ENCODE data around the gene SLC35A2.

Gene SLC35A2

DNA sequence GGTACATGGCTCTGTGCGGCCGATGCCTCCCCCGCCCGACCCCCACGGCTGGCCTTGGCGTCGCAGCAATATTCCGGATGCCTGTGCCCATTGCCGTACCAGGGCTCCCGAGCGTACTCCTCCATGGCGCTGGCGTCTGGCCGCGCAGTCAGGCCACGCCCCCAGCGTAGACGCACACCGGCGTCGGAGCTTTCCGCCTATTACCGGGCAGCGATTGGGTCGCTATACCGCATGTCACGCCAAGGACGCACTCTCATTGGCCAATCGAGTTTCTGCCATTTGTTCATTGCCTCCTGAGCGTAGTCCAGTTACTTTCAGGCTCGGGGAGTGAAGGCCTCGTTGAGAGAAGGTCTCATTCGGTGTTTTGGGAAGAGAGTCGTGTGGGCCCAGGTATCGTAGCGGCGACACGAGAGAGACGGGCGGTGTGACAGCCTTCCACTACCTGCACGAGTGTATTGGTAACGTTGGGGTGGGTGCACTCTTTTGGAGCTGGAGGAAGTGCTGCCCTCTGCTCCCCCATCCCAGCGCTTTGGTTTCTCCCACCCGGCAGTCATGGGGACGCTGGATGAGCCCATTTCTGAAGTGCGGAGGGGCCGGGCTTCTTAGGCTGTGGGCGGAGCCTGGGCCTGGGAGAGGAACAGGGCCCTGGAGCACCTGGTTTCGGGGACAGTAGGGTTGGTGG lies 13.7 kb downstream of the SLC35A2 start, which contains the start of the genes PQBP1 and TIMM17B:
TSS of gene PQBP1 (plus strand) at position 306 of the 682 bp plus-strand sequence. CDS start 580 bp downstream, outside the sequence.
TSS of gene TIMM17B (minus strand) at position 144 of the 682 bp plus-strand sequence. CDS start at position 125, 19 bp downstream.
- WGBS (ENCODE audit: insufficient coverage), result 39% methylated on average over 49 of the region's 49 CpGs
- Histone ChIP-seq H3K4me1 (ENCODE audit: control extremely low read depth in 1 of 4, control insufficient read depth in 4 of 4, insufficient read depth in 4 of 4, low read length in 3 of 4) (peaks cover 0 to 16% (median 12%) of the 10 kb centered on the region in 4 experiments), H3K36me3 (ENCODE audit: control insufficient read depth in 4 of 4, insufficient read depth in 4 of 4, low read length in 3 of 4) (peaks cover 0 to 43% (median 23%) of the 10 kb centered on the region in 4 experiments), H3K27me3 (replicated peaks in 2 of 5; ENCODE audit: control insufficient read depth in 4 of 5, insufficient read depth in 5 of 5, low read length in 4 of 5) (no peaks in the 10 kb centered on the region), H3K9me3 (ENCODE audit: control extremely low read depth in 1 of 5, control insufficient read depth in 4 of 5, insufficient read depth in 2 of 5, low read depth in 1 of 5, low read length in 4 of 5) (peaks cover 0 to 4% (median 0%) of the 10 kb centered on the region in 5 experiments), H3K4me3 (ENCODE audit: control insufficient read depth in 1 of 7, extremely low read depth in 1 of 7, insufficient read depth in 4 of 7, low read depth in 2 of 7, low read length in 6 of 7) (peak within 1 kb of the TSS; percentile 59 to 83 (median 77)), H3K27ac (ENCODE audit: insufficient read depth in 1 of 2, low read depth in 1 of 2, low read length in 2 of 2, poor library complexity in 1 of 2, severe bottlenecking in 2 of 2) (peak within 1 kb of the TSS; percentile 88 to 94)
- ChIA-PET CTCF (interaction anchor here (1.7 kb wide), 1 partner anchor 42 kb away, joined by 3 read pairs; no protein-coding TSS in a partner anchor), POLR2A (interaction anchor here (0.7 to 2.5 kb wide), 7 partner anchors 8 to 269 kb away, joined by 3 to 12 read pairs (median 3); partner anchors contain the start of genes OTUD5 and SLC35A2)
- DNase-seq, result peak; percentile 95 to 97 (median 96)

DNA sequence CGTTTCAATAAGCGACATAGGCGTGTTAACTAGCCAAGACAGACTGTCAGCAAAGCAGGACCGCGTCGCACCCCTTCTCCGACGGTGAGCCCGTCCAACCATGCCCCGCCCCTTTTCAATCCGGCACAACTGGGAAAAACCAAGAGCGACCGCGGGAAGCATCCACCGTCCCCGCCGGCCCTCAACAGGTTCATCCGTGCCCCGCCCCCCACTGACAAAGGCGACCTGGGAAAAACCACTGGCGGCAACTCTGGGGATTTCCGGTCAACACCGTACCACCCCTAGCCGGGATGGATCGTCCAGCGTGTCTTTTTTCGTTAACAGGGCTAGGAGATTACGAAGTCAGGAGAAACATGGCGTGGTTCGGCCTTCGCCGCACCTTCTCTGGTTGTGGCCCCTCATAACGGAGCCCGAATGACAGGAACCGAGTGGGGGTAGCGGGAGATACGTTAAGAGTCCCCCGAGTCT lies 14.3 kb downstream of the SLC35A2 start:
- H3K27ac ChIP-seq (ENCODE audit: insufficient read depth in 1 of 2, low read depth in 1 of 2, low read length in 2 of 2, poor library complexity in 1 of 2, severe bottlenecking in 2 of 2), result peak overlapping the region; percentile 88 to 94
- peaks cover 0 to 4% (median 0%) of the 10 kb centered on the region in 5 experiments for H3K9me3 ChIP-seq (ENCODE audit: control extremely low read depth in 1 of 5, control insufficient read depth in 4 of 5, insufficient read depth in 2 of 5, low read depth in 1 of 5, low read length in 4 of 5)
- H3K27me3 ChIP-seq (replicated peaks in 2 of 5; ENCODE audit: control insufficient read depth in 4 of 5, insufficient read depth in 5 of 5, low read length in 4 of 5), result no peaks in the 10 kb centered on the region
- peaks cover 0 to 17% (median 12%) of the 10 kb centered on the region in 4 experiments for H3K4me1 ChIP-seq (ENCODE audit: control extremely low read depth in 1 of 4, control insufficient read depth in 4 of 4, insufficient read depth in 4 of 4, low read length in 3 of 4)
- 43% methylated on average over 36 of the region's 38 CpGs for WGBS (ENCODE audit: insufficient coverage)
- peak overlapping the region; percentile 59 to 83 (median 77) for H3K4me3 ChIP-seq (ENCODE audit: control insufficient read depth in 1 of 7, extremely low read depth in 1 of 7, insufficient read depth in 4 of 7, low read depth in 2 of 7, low read length in 6 of 7)
- H3K36me3 ChIP-seq (ENCODE audit: control insufficient read depth in 4 of 4, insufficient read depth in 4 of 4, low read length in 3 of 4), result peaks cover 0 to 38% (median 19%) of the 10 kb centered on the region in 4 experiments
- ChIA-PET CTCF (interaction anchor here (0.6 to 1.7 kb wide), 4 partner anchors 11 to 49 kb away, joined by 3 to 5 read pairs (median 3); no protein-coding TSS in a partner anchor), POLR2A (interaction anchor here (0.6 to 2.5 kb wide), 8 partner anchors 9 to 269 kb away, joined by 3 to 12 read pairs (median 4); partner anchors contain the start of genes OTUD5 and SLC35A2)
- DNase-seq, result peak; percentile 73 to 86 (median 84)

DNA sequence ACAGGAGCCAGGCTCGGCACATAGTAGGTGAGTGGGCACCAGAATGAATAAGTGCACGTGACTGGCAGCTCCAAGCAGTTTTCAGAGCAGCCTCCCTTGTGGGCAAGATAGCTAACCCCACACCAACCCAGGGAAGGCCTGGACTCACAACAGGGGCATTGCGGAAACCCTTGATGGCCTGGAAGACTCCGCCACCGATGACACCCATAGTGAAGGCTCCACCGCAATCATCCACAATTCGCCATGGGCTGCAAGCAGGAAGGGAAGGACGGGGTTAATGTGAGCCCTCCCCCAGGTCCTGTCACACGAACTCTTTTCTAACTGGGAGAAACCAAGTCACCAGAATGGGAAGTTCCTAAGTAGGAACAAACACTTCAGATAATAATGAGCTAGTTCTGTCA lies 14.8 kb downstream of the SLC35A2 start:
- ChIA-PET POLR2A (interaction anchor here (0.6 to 2.5 kb wide), 2 partner anchors 15 to 268 kb away, joined by 4 to 12 read pairs; partner anchors contain the start of gene SLC35A2), CTCF (interaction anchor here (0.6 to 1.7 kb wide), 5 partner anchors 10 to 1353 kb away, joined by 3 to 5 read pairs (median 3); no protein-coding TSS in a partner anchor)
- no peak for DNase-seq
- peaks cover 0 to 32% (median 16%) of the 10 kb centered on the region in 4 experiments for H3K36me3 ChIP-seq (ENCODE audit: control insufficient read depth in 4 of 4, insufficient read depth in 4 of 4, low read length in 3 of 4)
- peaks cover 0 to 23% (median 15%) of the 10 kb centered on the region in 4 experiments for H3K4me1 ChIP-seq (ENCODE audit: control extremely low read depth in 1 of 4, control insufficient read depth in 4 of 4, insufficient read depth in 4 of 4, low read length in 3 of 4)
- H3K4me3 ChIP-seq (ENCODE audit: control insufficient read depth in 1 of 7, extremely low read depth in 1 of 7, insufficient read depth in 4 of 7, low read depth in 2 of 7, low read length in 6 of 7), result peak overlapping the region in 6 of 7 experiments; percentile 59 to 83 (median 78)
- 71% methylated on average over 6 of the region's 9 CpGs for WGBS (ENCODE audit: insufficient coverage)
- peaks cover 0 to 4% (median 0%) of the 10 kb centered on the region in 5 experiments for H3K9me3 ChIP-seq (ENCODE audit: control extremely low read depth in 1 of 5, control insufficient read depth in 4 of 5, insufficient read depth in 2 of 5, low read depth in 1 of 5, low read length in 4 of 5)
- H3K27me3 ChIP-seq (replicated peaks in 2 of 5; ENCODE audit: control insufficient read depth in 4 of 5, insufficient read depth in 5 of 5, low read length in 4 of 5), result no peaks in the 10 kb centered on the region
- peak overlapping the region; percentile 88 to 94 for H3K27ac ChIP-seq (ENCODE audit: insufficient read depth in 1 of 2, low read depth in 1 of 2, low read length in 2 of 2, poor library complexity in 1 of 2, severe bottlenecking in 2 of 2)

DNA sequence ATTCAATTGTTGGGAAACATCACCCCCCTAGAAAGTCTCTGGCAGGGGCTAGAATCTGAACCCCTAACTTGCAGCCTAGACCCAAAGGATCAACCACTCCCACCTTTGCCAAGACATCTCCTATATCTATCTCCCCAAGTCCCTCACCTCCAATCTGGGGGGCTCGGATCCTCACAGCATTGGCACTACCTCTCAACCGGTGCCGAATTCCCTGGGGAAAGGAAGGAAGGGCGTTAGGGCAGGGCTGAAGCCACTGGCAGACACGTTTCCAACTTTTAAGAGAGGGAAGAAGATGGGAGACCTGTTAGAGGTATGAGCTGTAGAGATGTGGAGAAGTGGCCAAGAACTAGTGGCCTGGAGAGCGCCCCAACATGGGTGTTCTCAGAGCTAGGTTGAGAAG lies 16.6 kb downstream of the SLC35A2 start:
- Histone ChIP-seq H3K27me3 (replicated peaks in 2 of 5; ENCODE audit: control insufficient read depth in 4 of 5, insufficient read depth in 5 of 5, low read length in 4 of 5) (no peaks in the 10 kb centered on the region), H3K9me3 (ENCODE audit: control extremely low read depth in 1 of 5, control insufficient read depth in 4 of 5, insufficient read depth in 2 of 5, low read depth in 1 of 5, low read length in 4 of 5) (peaks cover 0 to 4% (median 0%) of the 10 kb centered on the region in 5 experiments), H3K36me3 (ENCODE audit: control insufficient read depth in 4 of 4, insufficient read depth in 4 of 4, low read length in 3 of 4) (peaks cover 0 to 24% (median 12%) of the 10 kb centered on the region in 4 experiments), H3K27ac (ENCODE audit: insufficient read depth in 1 of 2, low read depth in 1 of 2, low read length in 2 of 2, poor library complexity in 1 of 2, severe bottlenecking in 2 of 2) (no peak overlapping the region), H3K4me3 (ENCODE audit: control insufficient read depth in 1 of 7, extremely low read depth in 1 of 7, insufficient read depth in 4 of 7, low read depth in 2 of 7, low read length in 6 of 7) (no peak overlapping the region), H3K4me1 (ENCODE audit: control extremely low read depth in 1 of 4, control insufficient read depth in 4 of 4, insufficient read depth in 4 of 4, low read length in 3 of 4) (peaks cover 0 to 24% (median 17%) of the 10 kb centered on the region in 4 experiments)
- 54% methylated on average over 2 of the region's 6 CpGs for WGBS (ENCODE audit: insufficient coverage)
- POLR2A ChIA-PET, result no interaction called here
- CTCF ChIA-PET, result interaction anchor here (1.4 kb wide), 1 partner anchor 58 kb away, joined by 3 read pairs; no protein-coding TSS in a partner anchor
- DNase-seq, result no peak

DNA sequence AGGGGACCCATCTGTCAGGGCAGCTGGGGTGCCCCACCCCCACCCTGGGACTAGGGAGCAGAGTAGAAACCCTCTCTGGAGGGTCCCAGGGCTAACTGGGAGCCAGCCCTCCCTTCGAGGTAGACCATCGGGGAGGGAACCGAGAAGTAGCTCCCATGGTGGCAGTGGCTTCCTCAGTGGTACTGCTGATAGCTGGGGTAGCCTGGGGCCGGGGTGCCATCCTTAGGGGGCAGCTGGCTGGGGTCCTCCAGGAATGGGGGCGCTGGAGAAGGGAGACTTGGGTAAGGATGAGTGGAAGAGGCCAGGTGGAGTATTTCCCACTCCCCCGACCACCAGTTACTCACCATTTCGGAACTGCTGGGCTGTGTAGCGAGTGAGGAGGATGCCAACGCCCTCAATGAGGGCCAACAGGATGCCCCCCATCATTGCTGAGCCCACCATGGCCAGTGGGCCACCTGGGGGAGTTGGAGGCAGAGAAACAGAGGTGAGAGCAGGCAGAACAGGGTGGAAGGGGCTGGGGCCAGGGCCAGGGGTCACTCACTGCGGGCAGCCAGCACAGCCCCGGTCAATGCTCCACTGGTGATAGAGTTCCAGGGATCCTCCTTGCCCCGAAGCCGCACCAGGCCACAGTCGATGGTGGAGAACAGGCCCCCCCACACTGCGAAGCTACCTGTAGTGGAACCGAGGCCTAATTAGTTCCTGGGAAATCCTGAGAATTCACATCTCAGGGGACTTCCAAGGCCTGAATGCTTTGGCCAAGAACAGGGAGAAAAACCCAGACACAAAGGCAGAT lies 17.7 kb downstream of the SLC35A2 start:
- ChIA-PET CTCF (interaction anchor here (0.6 to 1.4 kb wide), 3 partner anchors 13 to 132 kb away, joined by 3 to 5 read pairs (median 3); partner anchors contain the start of gene GLOD5), POLR2A (no interaction called here)
- H3K27ac ChIP-seq (ENCODE audit: insufficient read depth in 1 of 2, low read depth in 1 of 2, low read length in 2 of 2, poor library complexity in 1 of 2, severe bottlenecking in 2 of 2), result no peak overlapping the region
- no peak for DNase-seq
- H3K27me3 ChIP-seq (replicated peaks in 2 of 5; ENCODE audit: control insufficient read depth in 4 of 5, insufficient read depth in 5 of 5, low read length in 4 of 5), result no peaks in the 10 kb centered on the region
- H3K36me3 ChIP-seq (ENCODE audit: control insufficient read depth in 4 of 4, insufficient read depth in 4 of 4, low read length in 3 of 4), result peaks cover 0 to 21% (median 12%) of the 10 kb centered on the region in 4 experiments
- WGBS (ENCODE audit: insufficient coverage), result 84% methylated on average over 14 of the region's 16 CpGs
- H3K4me1 ChIP-seq (ENCODE audit: control extremely low read depth in 1 of 4, control insufficient read depth in 4 of 4, insufficient read depth in 4 of 4, low read length in 3 of 4), result peaks cover 0 to 19% (median 15%) of the 10 kb centered on the region in 4 experiments
- no peak overlapping the region for H3K4me3 ChIP-seq (ENCODE audit: control insufficient read depth in 1 of 7, extremely low read depth in 1 of 7, insufficient read depth in 4 of 7, low read depth in 2 of 7, low read length in 6 of 7)
- peaks cover 0 to 4% (median 0%) of the 10 kb centered on the region in 5 experiments for H3K9me3 ChIP-seq (ENCODE audit: control extremely low read depth in 1 of 5, control insufficient read depth in 4 of 5, insufficient read depth in 2 of 5, low read depth in 1 of 5, low read length in 4 of 5)

DNA sequence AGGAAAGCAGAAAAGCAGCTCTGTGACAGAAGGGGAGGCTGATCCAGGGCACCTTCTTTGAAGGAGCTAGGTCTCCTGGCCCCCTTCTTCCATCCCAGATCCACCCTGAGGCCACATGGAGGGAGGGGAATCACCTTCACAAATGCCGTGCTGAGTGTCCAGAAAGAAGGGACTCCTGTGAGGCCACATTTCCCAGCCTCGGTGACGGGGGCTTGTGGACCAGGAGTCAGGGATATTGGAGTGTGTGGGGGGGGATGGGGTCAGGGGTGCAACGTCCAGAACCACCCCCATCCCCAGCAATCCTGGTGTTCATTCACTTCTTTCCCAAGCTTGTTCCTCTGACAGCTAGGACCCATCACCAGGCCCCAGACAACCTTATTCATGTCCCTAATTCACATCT lies 18.6 kb downstream of the SLC35A2 start:
- Histone ChIP-seq H3K27me3 (replicated peaks in 2 of 5; ENCODE audit: control insufficient read depth in 4 of 5, insufficient read depth in 5 of 5, low read length in 4 of 5) (no peaks in the 10 kb centered on the region), H3K4me3 (ENCODE audit: control insufficient read depth in 1 of 7, extremely low read depth in 1 of 7, insufficient read depth in 4 of 7, low read depth in 2 of 7, low read length in 6 of 7) (no peak overlapping the region), H3K9me3 (ENCODE audit: control extremely low read depth in 1 of 5, control insufficient read depth in 4 of 5, insufficient read depth in 2 of 5, low read depth in 1 of 5, low read length in 4 of 5) (peaks cover 0 to 4% (median 0%) of the 10 kb centered on the region in 5 experiments), H3K27ac (ENCODE audit: insufficient read depth in 1 of 2, low read depth in 1 of 2, low read length in 2 of 2, poor library complexity in 1 of 2, severe bottlenecking in 2 of 2) (no peak overlapping the region), H3K36me3 (ENCODE audit: control insufficient read depth in 4 of 4, insufficient read depth in 4 of 4, low read length in 3 of 4) (peaks cover 0 to 21% (median 12%) of the 10 kb centered on the region in 4 experiments), H3K4me1 (ENCODE audit: control extremely low read depth in 1 of 4, control insufficient read depth in 4 of 4, insufficient read depth in 4 of 4, low read length in 3 of 4) (peaks cover 0 to 15% (median 9%) of the 10 kb centered on the region in 4 experiments)
- POLR2A ChIA-PET, result interaction anchor here (0.6 kb wide), 1 partner anchor 23 kb away, joined by 4 read pairs; no protein-coding TSS in a partner anchor
- DNase-seq, result no peak
- no CpG with 5 or more reads among the region's 4 CpGs for WGBS (ENCODE audit: insufficient coverage)
- CTCF ChIA-PET, result interaction anchor here (0.6 to 2.3 kb wide), 4 partner anchors 14 to 131 kb away, joined by 3 to 7 read pairs (median 4); partner anchors contain the start of gene GLOD5

All from common myeloid progenitor, CD34-positive (primary cell).